Heart left ventricle (tissue), 13 donors: ENCODE results near the gene KIF4A.

Source experiments
- POLR2A ChIP-seq, 2 donors: fragments of 450-650 bp; IDR thresholded peaks; one replicate each; pipeline ENCODE4 v1.6.1; 2017; ENCODE audit warnings: antibody characterized with exemption in 2 of 2, mild to moderate bottlenecking in 2 of 2, moderate library complexity in 2 of 2
- TF ChIP-seq, protein P1 (sequence below), 12 donors: fragments of 200-600 bp; sonication (generic) in 4 of 12; IDR thresholded peaks; one replicate each; pipeline versions ENCODE4 v1.5.0 to v1.8.0; 2018 to 2022; ENCODE audit warnings: antibody characterized with exemption in 12 of 12, mild to moderate bottlenecking in 5 of 12
- donor health status: ischemic (EF 13 %, LVEDD 7.1; RV severe dilation, severe dysfunction).
- donor health status: DM: no; HTN: yes; CAD: no.
- donor health status: DM: no; HTN: no; CAD: no.
- donor health status: ischemic (EF 25% LVEDD 6.9; RV normal size, moderate dysfunction).
- donor health status: ischemic (EF 25% LVEDD 5.7; RV mildly dilated, moderate dysfunction).
- donor health status: ischemic (EF 35%, LVEDD 5.7; RV mildly dilated, moderate dysfunction).
- donor health status: nonischemic (EF 11% LVEDD 7.7; RV severe dilation, severe dysfunction).
- donor health status: DM: yes; HTN: yes; CAD: no.
- donor health status: PGD.
- donor health status: ischemic (EF 29% LVEDD 5.4; RV normal size, mild dysfunction).
- donor health status: nonischemic (EF 23%, LVEDD 6.1; RV moderate dilation, normal function).

DNA sequence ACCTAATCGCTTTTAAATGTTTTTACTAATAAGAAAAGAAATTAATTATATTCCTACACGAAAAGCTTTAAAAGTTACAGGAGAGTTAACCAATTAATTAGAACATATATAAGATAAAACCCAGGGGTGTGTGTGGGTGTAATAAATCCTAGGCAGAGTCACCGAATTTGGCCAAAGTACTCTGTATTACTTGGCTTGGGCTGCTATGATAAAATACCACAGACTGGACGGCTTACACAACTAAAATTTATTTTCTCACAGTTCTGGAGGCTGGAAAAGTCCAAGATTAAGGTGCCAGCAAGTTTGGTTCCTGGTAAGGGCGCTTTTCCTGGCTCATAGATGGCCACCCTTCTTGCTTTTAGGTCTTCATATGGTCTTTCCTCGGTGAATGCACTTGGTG lies 45.0 kb upstream of the KIF4A start:
- TF ChIP-seq POLR2A (IDR thresholded peaks at IDR 0.05), result no peak
- TF ChIP-seq, protein P1, sequence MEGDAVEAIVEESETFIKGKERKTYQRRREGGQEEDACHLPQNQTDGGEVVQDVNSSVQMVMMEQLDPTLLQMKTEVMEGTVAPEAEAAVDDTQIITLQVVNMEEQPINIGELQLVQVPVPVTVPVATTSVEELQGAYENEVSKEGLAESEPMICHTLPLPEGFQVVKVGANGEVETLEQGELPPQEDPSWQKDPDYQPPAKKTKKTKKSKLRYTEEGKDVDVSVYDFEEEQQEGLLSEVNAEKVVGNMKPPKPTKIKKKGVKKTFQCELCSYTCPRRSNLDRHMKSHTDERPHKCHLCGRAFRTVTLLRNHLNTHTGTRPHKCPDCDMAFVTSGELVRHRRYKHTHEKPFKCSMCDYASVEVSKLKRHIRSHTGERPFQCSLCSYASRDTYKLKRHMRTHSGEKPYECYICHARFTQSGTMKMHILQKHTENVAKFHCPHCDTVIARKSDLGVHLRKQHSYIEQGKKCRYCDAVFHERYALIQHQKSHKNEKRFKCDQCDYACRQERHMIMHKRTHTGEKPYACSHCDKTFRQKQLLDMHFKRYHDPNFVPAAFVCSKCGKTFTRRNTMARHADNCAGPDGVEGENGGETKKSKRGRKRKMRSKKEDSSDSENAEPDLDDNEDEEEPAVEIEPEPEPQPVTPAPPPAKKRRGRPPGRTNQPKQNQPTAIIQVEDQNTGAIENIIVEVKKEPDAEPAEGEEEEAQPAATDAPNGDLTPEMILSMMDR (IDR thresholded peaks at IDR 0.05), result no peak
